ENCODE results near the gene NEUROD2. TPM values are rescaled to one million over a fixed set of nuclear protein-coding genes. Genes with fewer than 3 reads are reported as not detected.

NEUROD2 gene
- total RNA-seq, 6 donors from 2014 or later: not detected

- DNase-seq (no peak), ATAC-seq (ENCODE audit: low FRiP score in 2 of 2) (no peak)
- 89 to 95% methylated on average over 3 of the region's 3 CpGs for WGBS, 2 donors
- no peak overlapping the region for H3K27ac ChIP-seq
- peaks cover 11 to 24% (median 15%) of the 10 kb centered on the region in 4 donors for H3K4me1 ChIP-seq
- peak overlapping the region in 2 of 4 donors; percentile 64 to 73 for H3K4me3 ChIP-seq
- H3K27me3 ChIP-seq: peaks cover 0 to 7% (median 1%) of the 10 kb centered on the region in 4 donors
- no peaks in the 10 kb centered on the region for H3K36me3 ChIP-seq
- TF ChIP-seq POLR2A (IDR thresholded peaks at IDR 0.05) (no peak), CTCF (IDR thresholded peaks at IDR 0.05) (no peak), POLR2AphosphoS5 (IDR thresholded peaks at IDR 0.05) (no peak), EP300 (IDR thresholded peaks at IDR 0.05) (no peak)
- no peaks in the 10 kb centered on the region for H3K9me3 ChIP-seq
These were observed 9.4 kb upstream of the NEUROD2 start for GRCh38 chr17:39617100-39617445.

GRCh38 chr17:39615434-39615833 is 7.7 kb upstream of the NEUROD2 start:
- TF ChIP-seq POLR2A (IDR thresholded peaks at IDR 0.05): no peak
- TF ChIP-seq EP300 (IDR thresholded peaks at IDR 0.05): no peak
- no peak for TF ChIP-seq POLR2AphosphoS5 (IDR thresholded peaks at IDR 0.05)
- TF ChIP-seq CTCF (IDR thresholded peaks at IDR 0.05): no peak
- peaks cover 0 to 7% (median 1%) of the 10 kb centered on the region in 4 donors for H3K27me3 ChIP-seq
- DNase-seq (no peak), ATAC-seq (ENCODE audit: low FRiP score in 2 of 2) (no peak)
- 51 to 58% methylated on average over 6 of the region's 6 CpGs for WGBS, 2 donors
- H3K36me3 ChIP-seq: no peaks in the 10 kb centered on the region
- peaks cover 11 to 21% (median 12%) of the 10 kb centered on the region in 4 donors for H3K4me1 ChIP-seq
- no peaks in the 10 kb centered on the region for H3K9me3 ChIP-seq
- H3K27ac ChIP-seq: no peak overlapping the region
- H3K4me3 ChIP-seq: no peak overlapping the region

- DNase-seq (no peak), ATAC-seq (ENCODE audit: low FRiP score in 2 of 2) (no peak)
- no peaks in the 10 kb centered on the region for H3K36me3 ChIP-seq
- no peak overlapping the region for H3K27ac ChIP-seq
- WGBS, 2 donors: 76 to 98% methylated on average over 2 to 3 of the region's 3 CpGs
- H3K4me3 ChIP-seq: no peak overlapping the region
- TF ChIP-seq EP300 (IDR thresholded peaks at IDR 0.05) (no peak), CTCF (IDR thresholded peaks at IDR 0.05) (no peak), POLR2AphosphoS5 (IDR thresholded peaks at IDR 0.05) (no peak), POLR2A (IDR thresholded peaks at IDR 0.05) (no peak)
- H3K27me3 ChIP-seq: peaks cover 0 to 7% (median 1%) of the 10 kb centered on the region in 4 donors
- H3K9me3 ChIP-seq: no peaks in the 10 kb centered on the region
- H3K4me1 ChIP-seq: peaks cover 11 to 21% (median 12%) of the 10 kb centered on the region in 4 donors
These were observed 6.9 kb upstream of the NEUROD2 start for GRCh38 chr17:39614545-39615157.

- Histone ChIP-seq H3K9me3 (no peaks in the 10 kb centered on the region), H3K4me1 (peaks cover 5 to 11% (median 6%) of the 10 kb centered on the region in 4 donors), H3K4me3 (no peak overlapping the region), H3K27me3 (peaks cover 0 to 14% (median 10%) of the 10 kb centered on the region in 4 donors), H3K36me3 (no peaks in the 10 kb centered on the region), H3K27ac (no peak overlapping the region)
- 79 to 80% methylated on average over 7 of the region's 7 CpGs for WGBS, 2 donors
- ATAC-seq (ENCODE audit: low FRiP score in 2 of 2) (no peak), DNase-seq (no peak)
- no peak for TF ChIP-seq POLR2AphosphoS5 (IDR thresholded peaks at IDR 0.05)
- TF ChIP-seq POLR2A (IDR thresholded peaks at IDR 0.05): no peak
- TF ChIP-seq EP300 (IDR thresholded peaks at IDR 0.05): no peak
These were observed 5.3 kb upstream of the NEUROD2 start for GRCh38 chr17:39612935-39613464.

GRCh38 chr17:39612291-39612894 is 4.7 kb upstream of the NEUROD2 start:
- no peak overlapping the region for H3K27ac ChIP-seq
- H3K9me3 ChIP-seq: no peaks in the 10 kb centered on the region
- peaks cover 0 to 20% (median 13%) of the 10 kb centered on the region in 4 donors for H3K27me3 ChIP-seq
- no peak for TF ChIP-seq CTCF (IDR thresholded peaks at IDR 0.05)
- no peak for TF ChIP-seq POLR2AphosphoS5 (IDR thresholded peaks at IDR 0.05)
- TF ChIP-seq POLR2A (IDR thresholded peaks at IDR 0.05): no peak
- no peak for TF ChIP-seq EP300 (IDR thresholded peaks at IDR 0.05)
- no peaks in the 10 kb centered on the region for H3K36me3 ChIP-seq
- WGBS, 2 donors: 61 to 72% methylated on average over 4 to 22 of the region's 22 CpGs
- H3K4me1 ChIP-seq: peaks cover 3 to 9% (median 4%) of the 10 kb centered on the region in 4 donors
- no peak for ATAC-seq (ENCODE audit: low FRiP score in 2 of 2)
- no peak for DNase-seq
- no peak overlapping the region for H3K4me3 ChIP-seq
